HepG2 (cell line): Measurements from ENCODE around the gene TEX22. TPM values are rescaled to one million over a fixed set of nuclear protein-coding genes. Genes with fewer than 3 reads are reported as not detected.
A peak's percentile ranks its signal among the peaks of the same experiment; 100 is the strongest.

Experiments used
- CBFB ChIP-seq: sonication (generic); formaldehyde crosslinking; IDR thresholded peaks from 2 replicates; pipeline ENCODE4 v1.4.0; 2020; ENCODE audit warnings: missing genetic modification reagents
- CC2D1A ChIP-seq: sonication (generic); formaldehyde crosslinking; IDR thresholded peaks from 2 replicates; pipeline ENCODE4 v1.8.1; 2023; ENCODE audit warnings: mild to moderate bottlenecking, missing genetic modification reagents
- CENPBD1 ChIP-seq: sonication (generic); formaldehyde crosslinking; IDR thresholded peaks from 2 replicates; pipeline ENCODE4 v1.8.0; 2022; ENCODE audit warnings: missing genetic modification reagents, low read depth, mild to moderate bottlenecking, borderline replicate concordance
- DDIT3 ChIP-seq: sonication (generic); formaldehyde crosslinking; IDR thresholded peaks from 2 replicates; pipeline ENCODE4 v1.4.0; 2020; ENCODE audit warnings: mild to moderate bottlenecking, missing genetic modification reagents
- ELF4 ChIP-seq: sonication (generic); formaldehyde crosslinking; IDR thresholded peaks from 2 replicates; pipeline ENCODE4 v1.5.0; 2020; ENCODE audit warnings: missing genetic modification reagents, mild to moderate bottlenecking, moderate library complexity, borderline replicate concordance
- FLYWCH1 ChIP-seq: sonication (generic); formaldehyde crosslinking; IDR thresholded peaks from 2 replicates; pipeline ENCODE4 v1.8.1; 2023; ENCODE audit warnings: mild to moderate bottlenecking, missing genetic modification reagents
- FOXC1 ChIP-seq: sonication (generic); formaldehyde crosslinking; IDR thresholded peaks from 2 replicates; pipeline ENCODE4 v1.8.0; 2022; ENCODE audit warnings: mild to moderate bottlenecking, missing genetic modification reagents, borderline replicate concordance
- HMG20B ChIP-seq: conservative IDR thresholded peaks from 2 replicates; pipeline ENCODE4 v1.6.1; 2016; ENCODE audit warnings: missing genetic modification reagents, missing compliant biosample characterization
- KLF15 ChIP-seq: sonication (generic); formaldehyde crosslinking; IDR thresholded peaks from 2 replicates; pipeline ENCODE4 v1.8.1; 2023; ENCODE audit warnings: borderline replicate concordance, mild to moderate bottlenecking, inconsistent platforms, missing genetic modification reagents, mixed read lengths
- PAF1 ChIP-seq: IDR thresholded peaks from 2 replicates; pipeline ENCODE4 v1.6.1; 2016; ENCODE audit warnings: missing genetic modification reagents, missing compliant biosample characterization
- PRDM10 ChIP-seq: sonication (generic); formaldehyde crosslinking; IDR thresholded peaks from 2 replicates; pipeline ENCODE4 v1.4.0; 2020; ENCODE audit warnings: low read depth, missing genetic modification reagents
- RCOR2 ChIP-seq: IDR thresholded peaks from 2 replicates; pipeline ENCODE4 v1.6.1; 2016; ENCODE audit warnings: missing biosample characterization, missing genetic modification reagents
- REST ChIP-seq, 2 experiments: IDR thresholded peaks; 2 replicates each; pipeline ENCODE4 v1.6.1; 2011 to 2012; ENCODE audit warnings: low read length in 2 of 2, borderline replicate concordance in 1 of 2, low read depth in 1 of 2, mild to moderate bottlenecking in 1 of 2, moderate library complexity in 1 of 2
- RNF219 ChIP-seq: sonication (generic); formaldehyde crosslinking; IDR thresholded peaks from 2 replicates; pipeline ENCODE4 v1.5.0; 2020; ENCODE audit warnings: mild to moderate bottlenecking, missing genetic modification reagents
- SRY ChIP-seq: sonication (generic); formaldehyde crosslinking; IDR thresholded peaks from 2 replicates; pipeline ENCODE4 v1.8.0; 2022; ENCODE audit warnings: mild to moderate bottlenecking, missing genetic modification reagents
- ZMAT5 ChIP-seq: sonication (generic); formaldehyde crosslinking; IDR thresholded peaks from 2 replicates; pipeline ENCODE4 v1.5.0; 2020; ENCODE audit warnings: mild to moderate bottlenecking, low read depth, missing genetic modification reagents, borderline replicate concordance
- ZNF629 ChIP-seq: sonication (generic); formaldehyde crosslinking; conservative IDR thresholded peaks from 2 replicates; pipeline ENCODE4 v1.5.0; 2020; ENCODE audit warnings: missing genetic modification reagents
- polyA plus RNA-seq, 8 experiments: library from polyadenylated mRNA; depleted of rRNA in 3 of 8; stranded (reverse) in 7 of 8; unstranded in 1 of 8; fragments of >200 nt; fragmentation: Illumina TruSeq in 4 of 8; extraction: Trizol in 4 of 8; gene quantifications; 2 replicates each; pipeline versions ENCODE4 v1.2.1 to v1.2.3, GENCODE V29; 2011 to 2016; ENCODE audit warnings: low read depth in 4 of 8, missing spikeins in 1 of 8, mixed read lengths in 1 of 8; ENCODE audit not compliant: insufficient read depth in 1 of 8
- total RNA-seq, 5 experiments: library from RNA; depleted of rRNA; stranded (reverse); fragments of >200 nt; fragmentation: Illumina TruSeq; extraction: Trizol; gene quantifications; 2 replicates each; pipeline ENCODE4 v1.2.3, GENCODE V29; 2016; ENCODE audit warnings: low read depth in 1 of 5

The TEX22 gene
- total and polyA plus RNA-seq, 2 of the 13 experiments (the other 11 are each of a cell fraction or from before 2014, with no cell fraction given), result 0.07 to 0.27 TPM

- TF ChIP-seq SRY (CRISPR knock-in tag) (no peak), ELF4 (CRISPR knock-in tag) (no peak), FOXC1 (CRISPR knock-in tag) (peak; percentile 90), RNF219 (no peak), CBFB (CRISPR knock-in tag) (no peak), CENPBD1 (CRISPR knock-in tag) (no peak), PRDM10 (CRISPR knock-in tag) (no peak), ZMAT5 (CRISPR knock-in tag) (no peak), REST (IDR thresholded peaks at IDR 0.05; ENCODE audit: borderline replicate concordance in 1 of 2, low read depth in 1 of 2, low read length in 2 of 2) (no peak), FLYWCH1 (CRISPR knock-in tag) (no peak), DDIT3 (no peak), RCOR2 (CRISPR knock-in tag) (no peak), ZNF629 (CRISPR knock-in tag) (no peak), PAF1 (no peak), HMG20B (CRISPR knock-in tag) (no peak), KLF15 (CRISPR knock-in tag) (no peak; the same call in 1 of the 2 replicates), CC2D1A (CRISPR knock-in tag) (no peak)
Measured at GRCh38 chr14:105419195-105420091, 21.1 kb downstream of the TEX22 start, which contains the start of gene MTA1 (continued).
